Thyroid gland (tissue), 4 donors: ENCODE data around the gene OSBPL1A. TPM values are rescaled to one million over a fixed set of nuclear protein-coding genes. Genes with fewer than 3 reads are reported as not detected.

ENCODE experiments used
- DNase-seq, 2 donors: peaks; one replicate each; pipeline ENCODE4 v3.0.0-alpha.2; 2019
- H3K27ac ChIP-seq, 3 donors: fragments of 200-600 bp; sonication (generic); 1 replicate in 2 of 3; 2 replicates in 1 of 3; pipeline ENCODE4 v1.5.1; 2016 to 2019; ENCODE audit warnings: mild to moderate bottlenecking in 1 of 3, moderate library complexity in 1 of 3
- H3K27me3 ChIP-seq: fragments of 200-600 bp; sonication (generic); one replicate; pipeline ENCODE4 v1.5.1; 2019
- H3K36me3 ChIP-seq, 2 donors: fragments of 200-600 bp; sonication (generic); one replicate each; pipeline ENCODE4 v1.5.1; 2016 to 2019
- H3K4me1 ChIP-seq, 2 donors: fragments of 200-600 bp; sonication (generic); one replicate each; pipeline ENCODE4 v1.5.1; 2017 to 2019
- H3K4me3 ChIP-seq, 3 donors: fragments of 200-600 bp; sonication (generic); replicated peaks in 1 of 3; 1 replicate in 2 of 3; 2 replicates in 1 of 3; pipeline ENCODE4 v1.5.1; 2016; ENCODE audit warnings: mild to moderate bottlenecking in 1 of 3
- H3K9me3 ChIP-seq: fragments of 200-600 bp; sonication (generic); one replicate; pipeline ENCODE4 v1.5.1; 2017
- POLR2A ChIP-seq, 2 donors: fragments of 450-650 bp; IDR thresholded peaks; one replicate each; pipeline ENCODE4 v1.6.1; 2017; ENCODE audit warnings: antibody characterized with exemption in 2 of 2, mild to moderate bottlenecking in 2 of 2, moderate library complexity in 1 of 2
- WGBS, 2 donors: methylation state at CpG; one replicate each; pipeline ENCODE4 v1.1.5; 2017; 5-methylcytosine and 5-hydroxymethylcytosine counted together
- intact Hi-C: fragments of 100-400 bp; cut with DNase I; formaldehyde crosslinking; loops from one replicate; pipeline ENCODE4 v1.15.1; 2023
- total RNA-seq, 4 donors: library from RNA; depleted of rRNA; stranded (reverse); fragments of >200 nt; gene quantifications; one replicate each; pipeline ENCODE4 v1.2.3, GENCODE V29; 2016
- TF ChIP-seq, protein P1 (sequence below), 6 experiments: fragments of 200-600 bp in 3 of 6; fragments of 450-650 bp in 3 of 6; sonication (generic) in 3 of 6; IDR thresholded peaks; one replicate each; pipeline ENCODE4 v1.5.1; 2016 to 2019; ENCODE audit warnings: antibody characterized with exemption in 6 of 6, mild to moderate bottlenecking in 2 of 6, inconsistent platforms in 1 of 6, moderate library complexity in 1 of 6

Gene OSBPL1A
- total RNA-seq, 4 donors from 2014 or later, result 47.0 to 57.4 (median 48.2) TPM

DNA sequence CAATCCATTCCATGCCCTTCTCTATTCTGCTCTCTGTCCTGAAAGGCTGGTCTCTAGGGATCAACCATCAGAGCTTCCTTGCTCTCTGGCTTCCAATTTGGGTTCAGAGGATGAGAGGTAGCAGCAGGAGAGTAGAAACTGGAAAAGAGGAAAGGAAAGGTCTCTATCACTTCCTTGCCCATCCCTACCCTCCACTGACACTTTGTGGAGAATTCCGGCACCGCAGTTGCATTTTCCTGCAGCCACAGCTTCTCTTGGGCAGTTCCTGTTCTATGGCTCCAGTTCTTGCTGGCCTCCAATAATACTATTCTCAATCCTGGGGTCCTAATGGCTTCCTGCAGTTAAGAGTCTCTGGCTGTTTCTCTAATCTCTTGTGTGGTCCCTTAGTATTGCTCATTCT lies 15.5 kb upstream of the OSBPL1A start:
- Histone ChIP-seq H3K4me3 (no peak overlapping the region), H3K4me1 (peaks cover 0 to 3% of the 10 kb centered on the region in 2 donors), H3K36me3 (no peaks in the 10 kb centered on the region), H3K9me3 (no peaks in the 10 kb centered on the region), H3K27ac (no peak overlapping the region), H3K27me3 (no peaks in the 10 kb centered on the region)
- DNase-seq, result no peak
- 83 to 94% methylated on average over 2 of the region's 2 CpGs for whole genome bisulfite sequencing, 2 donors
- TF ChIP-seq, protein P1, sequence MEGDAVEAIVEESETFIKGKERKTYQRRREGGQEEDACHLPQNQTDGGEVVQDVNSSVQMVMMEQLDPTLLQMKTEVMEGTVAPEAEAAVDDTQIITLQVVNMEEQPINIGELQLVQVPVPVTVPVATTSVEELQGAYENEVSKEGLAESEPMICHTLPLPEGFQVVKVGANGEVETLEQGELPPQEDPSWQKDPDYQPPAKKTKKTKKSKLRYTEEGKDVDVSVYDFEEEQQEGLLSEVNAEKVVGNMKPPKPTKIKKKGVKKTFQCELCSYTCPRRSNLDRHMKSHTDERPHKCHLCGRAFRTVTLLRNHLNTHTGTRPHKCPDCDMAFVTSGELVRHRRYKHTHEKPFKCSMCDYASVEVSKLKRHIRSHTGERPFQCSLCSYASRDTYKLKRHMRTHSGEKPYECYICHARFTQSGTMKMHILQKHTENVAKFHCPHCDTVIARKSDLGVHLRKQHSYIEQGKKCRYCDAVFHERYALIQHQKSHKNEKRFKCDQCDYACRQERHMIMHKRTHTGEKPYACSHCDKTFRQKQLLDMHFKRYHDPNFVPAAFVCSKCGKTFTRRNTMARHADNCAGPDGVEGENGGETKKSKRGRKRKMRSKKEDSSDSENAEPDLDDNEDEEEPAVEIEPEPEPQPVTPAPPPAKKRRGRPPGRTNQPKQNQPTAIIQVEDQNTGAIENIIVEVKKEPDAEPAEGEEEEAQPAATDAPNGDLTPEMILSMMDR (IDR thresholded peaks at IDR 0.05), result no peak
- no peak for TF ChIP-seq POLR2A (IDR thresholded peaks at IDR 0.05)
- intact Hi-C loops, result no loop called here

DNA sequence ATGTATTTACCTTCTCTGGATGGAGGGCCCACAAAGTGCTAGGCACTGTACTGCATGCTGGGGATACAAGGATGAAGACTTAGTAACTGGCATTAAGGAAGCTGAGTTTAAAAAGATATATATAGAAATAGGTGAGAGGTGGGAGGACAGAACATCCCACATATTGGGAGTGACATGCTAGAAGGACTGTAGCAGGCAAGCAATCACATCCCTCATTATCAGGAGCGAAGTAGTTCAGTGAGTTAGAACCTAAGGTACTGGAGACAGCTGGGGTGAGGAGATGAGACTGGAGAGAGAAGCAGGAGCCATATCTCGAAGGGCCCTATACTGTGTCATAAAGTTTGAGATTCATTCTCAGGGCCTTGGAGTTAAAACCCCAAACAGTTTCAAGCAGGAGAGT lies 10.9 kb upstream of the OSBPL1A start:
- TF ChIP-seq, protein P1 (IDR thresholded peaks at IDR 0.05), result no peak
- TF ChIP-seq POLR2A (IDR thresholded peaks at IDR 0.05), result no peak
- DNase-seq, result no peak
- intact Hi-C loops, result no loop called here
- Histone ChIP-seq H3K4me3 (no peak overlapping the region), H3K27ac (no peak overlapping the region), H3K36me3 (no peaks in the 10 kb centered on the region), H3K9me3 (no peaks in the 10 kb centered on the region), H3K27me3 (no peaks in the 10 kb centered on the region), H3K4me1 (no peaks in the 10 kb centered on the region)
- 89 to 92% methylated on average over 2 of the region's 2 CpGs for WGBS, 2 donors

DNA sequence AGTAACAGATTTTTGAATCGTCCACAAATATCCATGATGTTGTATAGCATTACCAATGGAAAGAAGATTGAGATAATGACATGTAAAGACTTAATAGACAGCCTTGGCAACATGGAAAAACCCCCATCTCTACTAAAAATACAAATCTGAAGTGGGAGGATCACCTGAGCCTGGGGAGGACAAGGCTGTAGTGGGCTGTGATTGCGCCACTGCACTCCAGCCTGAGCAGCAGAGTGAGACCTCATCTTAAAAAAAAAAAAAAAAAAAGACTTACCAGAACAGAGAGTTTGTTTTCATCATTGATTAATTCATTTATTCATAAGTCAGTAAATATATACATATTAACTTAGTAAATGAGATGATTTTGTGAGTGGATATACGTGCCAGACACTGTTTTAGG lies 7.0 kb upstream of the OSBPL1A start:
- Histone ChIP-seq H3K27ac (no peak overlapping the region), H3K9me3 (no peaks in the 10 kb centered on the region), H3K4me1 (no peaks in the 10 kb centered on the region), H3K4me3 (no peak overlapping the region), H3K36me3 (no peaks in the 10 kb centered on the region), H3K27me3 (no peaks in the 10 kb centered on the region)
- TF ChIP-seq POLR2A (IDR thresholded peaks at IDR 0.05), result no peak
- intact Hi-C loops, result no loop called here
- WGBS, 2 donors, result 50 to 55% methylated on average over 3 of the region's 3 CpGs
- DNase-seq, result peak; percentile 70 to 73

DNA sequence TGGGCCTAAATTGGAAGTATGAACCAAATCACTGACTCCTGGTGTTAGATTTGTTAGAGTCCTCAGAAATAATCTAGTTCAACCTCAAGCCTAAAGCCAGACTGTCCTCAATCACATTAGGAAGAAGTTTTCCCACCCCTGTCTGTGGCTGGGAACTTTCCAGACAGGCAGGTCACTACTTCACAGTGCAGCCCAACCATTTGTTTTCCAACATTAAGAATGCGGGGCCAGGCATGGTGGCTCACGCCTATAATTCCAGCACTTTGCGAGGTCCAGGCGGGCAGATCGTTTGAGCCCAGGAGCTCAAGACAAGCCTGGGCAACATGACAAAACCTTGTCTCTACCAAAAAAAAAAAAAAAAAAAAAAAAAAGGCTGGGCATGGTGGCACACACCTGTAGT lies 5.5 kb upstream of the OSBPL1A start:
- DNase-seq, result no peak
- Histone ChIP-seq H3K4me3 (no peak overlapping the region), H3K36me3 (no peaks in the 10 kb centered on the region), H3K4me1 (peaks cover 5 to 7% of the 10 kb centered on the region in 2 donors), H3K9me3 (no peaks in the 10 kb centered on the region), H3K27ac (no peak overlapping the region), H3K27me3 (no peaks in the 10 kb centered on the region)
- TF ChIP-seq, protein P1 (IDR thresholded peaks at IDR 0.05), result no peak
- TF ChIP-seq POLR2A (IDR thresholded peaks at IDR 0.05), result no peak
- 83 to 87% methylated on average over 5 of the region's 5 CpGs for WGBS, 2 donors
- intact Hi-C loops, result no loop called here

DNA sequence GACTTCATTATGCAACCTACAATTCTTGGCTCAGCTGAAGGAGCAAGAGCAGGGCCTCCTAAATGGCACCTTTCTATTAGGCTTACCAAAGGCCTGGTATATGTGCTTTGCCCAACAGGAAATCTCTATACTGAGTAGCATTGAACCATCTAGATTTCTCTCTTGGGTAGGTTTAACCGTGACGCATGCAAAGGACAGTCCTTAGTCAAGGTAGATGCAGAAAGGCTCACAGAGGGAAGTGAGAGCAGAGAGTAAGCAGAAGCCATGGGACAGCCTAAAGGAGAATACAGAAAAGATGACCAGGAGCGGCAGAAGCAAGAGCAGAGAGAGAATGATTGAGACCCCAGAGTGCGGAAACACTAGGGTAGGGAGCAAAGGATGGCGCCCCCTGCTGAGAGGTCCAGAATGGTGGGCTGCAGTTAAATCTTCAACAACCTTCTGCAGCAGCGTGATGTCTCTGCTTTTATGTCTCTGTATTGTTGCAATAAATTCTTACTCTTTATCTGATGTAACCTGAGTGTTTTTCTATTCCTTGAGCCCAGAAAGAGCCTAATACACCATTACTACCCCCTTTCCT lies 4.7 kb upstream of the OSBPL1A start:
- no peak overlapping the region for H3K4me3 ChIP-seq
- TF ChIP-seq, protein P1 (IDR thresholded peaks at IDR 0.05), result no peak
- no peak for TF ChIP-seq POLR2A (IDR thresholded peaks at IDR 0.05)
- 88 to 90% methylated on average over 6 of the region's 6 CpGs for WGBS, 2 donors

More for the DNA sequence above, 4.7 kb upstream of the OSBPL1A start:
- Histone ChIP-seq H3K4me1 (peaks cover 5 to 8% of the 10 kb centered on the region in 2 donors), H3K9me3 (no peaks in the 10 kb centered on the region), H3K27me3 (no peaks in the 10 kb centered on the region), H3K27ac (no peak overlapping the region), H3K36me3 (no peaks in the 10 kb centered on the region)
- no peak for DNase-seq
- intact Hi-C loops, result no loop called here
